ENCODE results near the gene GP2.

The GP2 gene

DNA sequence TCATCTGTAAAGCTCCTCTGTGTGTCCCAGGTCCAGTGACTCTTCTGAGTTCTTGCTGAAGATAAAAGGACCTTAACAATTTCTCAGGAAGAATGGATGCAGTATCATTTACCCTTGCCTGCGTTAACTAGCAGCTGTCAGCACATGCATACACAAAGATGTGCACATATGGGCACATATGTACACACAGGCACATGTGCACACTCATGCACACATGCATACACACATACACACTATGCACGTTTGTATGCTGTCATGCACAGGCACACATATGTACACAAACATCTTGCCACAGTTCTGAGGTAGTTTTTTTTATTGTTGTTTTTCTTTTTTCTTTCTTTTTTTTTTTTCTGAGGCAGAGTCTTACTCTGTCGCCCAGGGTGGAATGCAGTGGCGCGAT is 24.9 kb downstream of the GP2 start:
- no peak for DNase-seq

DNA sequence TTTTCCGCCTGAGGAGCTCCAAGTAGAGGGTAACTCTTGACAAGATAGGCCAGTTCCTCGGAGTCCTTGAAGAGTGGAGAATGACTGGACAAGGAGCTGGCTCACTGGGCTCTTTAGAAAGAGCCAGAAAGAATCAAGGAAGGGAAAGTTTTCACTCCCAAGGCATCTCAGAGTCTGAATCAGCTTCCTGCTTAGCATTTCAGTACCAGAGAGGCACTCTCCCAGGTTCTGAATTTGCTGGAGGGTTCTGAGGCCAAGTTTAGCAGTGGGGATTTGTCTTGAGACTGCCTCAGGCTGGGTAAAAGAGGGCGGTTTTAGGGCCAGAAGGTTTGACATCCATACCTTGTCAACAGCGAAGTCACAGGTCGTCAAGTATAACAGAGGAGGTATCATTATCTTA is 25.5 kb downstream of the GP2 start:
- DNase-seq = no peak

DNA sequence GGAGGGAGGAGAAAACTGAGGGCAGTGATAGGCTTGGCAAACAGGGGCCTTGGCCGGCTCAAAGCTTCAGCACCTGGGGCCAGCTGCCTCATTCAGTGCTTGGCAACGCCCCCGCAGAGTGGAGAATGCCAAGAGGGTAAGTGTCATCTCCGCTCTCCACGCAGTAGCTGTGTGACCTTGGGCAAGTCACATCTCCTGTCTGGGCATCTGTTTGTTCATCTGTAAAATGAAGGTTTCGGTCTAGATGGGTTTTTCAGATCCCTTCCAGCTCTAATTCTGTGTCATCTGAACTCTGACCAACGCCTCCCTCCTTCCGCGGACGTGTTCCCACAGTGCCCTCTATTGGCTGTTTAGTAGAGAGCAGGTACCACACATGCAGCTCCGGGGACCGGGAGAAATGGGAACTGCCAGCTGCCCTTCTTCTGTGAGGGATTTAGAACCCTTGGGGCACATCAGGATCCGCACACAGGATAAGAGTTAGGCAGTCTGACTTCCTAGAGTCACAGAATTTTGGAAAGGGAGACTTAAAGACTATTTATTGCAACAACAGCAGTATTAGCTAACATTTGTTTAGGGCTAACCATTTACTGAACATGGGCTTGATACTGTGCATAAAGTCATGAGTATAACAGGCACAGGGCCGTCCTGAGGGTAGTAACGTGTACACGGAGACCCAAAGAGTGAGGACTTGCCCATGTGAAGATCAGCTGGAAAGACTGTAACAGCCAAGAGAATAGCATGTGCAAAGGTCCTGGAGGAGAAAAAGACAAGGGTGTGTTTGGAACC is 26.8 kb downstream of the GP2 start:
- DNase-seq = peak; percentile 34

DNA sequence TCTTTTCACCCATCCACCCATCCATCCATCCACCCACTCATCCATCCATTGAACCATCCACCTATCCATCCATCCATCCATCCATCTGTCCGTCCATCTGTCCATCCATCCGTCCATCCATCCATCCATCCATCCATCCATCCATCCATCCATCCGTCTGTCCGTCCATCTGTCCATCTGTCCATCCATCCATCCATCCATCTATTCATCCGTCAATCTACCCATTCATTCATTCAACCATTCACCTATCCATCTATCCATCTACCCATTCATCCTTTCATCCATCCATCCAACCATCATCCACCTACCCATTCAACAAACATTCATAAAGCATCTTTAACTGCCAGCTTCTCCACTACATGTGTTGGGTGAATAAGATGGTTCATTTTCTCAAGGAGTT is 28.9 kb downstream of the GP2 start:
- DNase-seq = no peak

DNA sequence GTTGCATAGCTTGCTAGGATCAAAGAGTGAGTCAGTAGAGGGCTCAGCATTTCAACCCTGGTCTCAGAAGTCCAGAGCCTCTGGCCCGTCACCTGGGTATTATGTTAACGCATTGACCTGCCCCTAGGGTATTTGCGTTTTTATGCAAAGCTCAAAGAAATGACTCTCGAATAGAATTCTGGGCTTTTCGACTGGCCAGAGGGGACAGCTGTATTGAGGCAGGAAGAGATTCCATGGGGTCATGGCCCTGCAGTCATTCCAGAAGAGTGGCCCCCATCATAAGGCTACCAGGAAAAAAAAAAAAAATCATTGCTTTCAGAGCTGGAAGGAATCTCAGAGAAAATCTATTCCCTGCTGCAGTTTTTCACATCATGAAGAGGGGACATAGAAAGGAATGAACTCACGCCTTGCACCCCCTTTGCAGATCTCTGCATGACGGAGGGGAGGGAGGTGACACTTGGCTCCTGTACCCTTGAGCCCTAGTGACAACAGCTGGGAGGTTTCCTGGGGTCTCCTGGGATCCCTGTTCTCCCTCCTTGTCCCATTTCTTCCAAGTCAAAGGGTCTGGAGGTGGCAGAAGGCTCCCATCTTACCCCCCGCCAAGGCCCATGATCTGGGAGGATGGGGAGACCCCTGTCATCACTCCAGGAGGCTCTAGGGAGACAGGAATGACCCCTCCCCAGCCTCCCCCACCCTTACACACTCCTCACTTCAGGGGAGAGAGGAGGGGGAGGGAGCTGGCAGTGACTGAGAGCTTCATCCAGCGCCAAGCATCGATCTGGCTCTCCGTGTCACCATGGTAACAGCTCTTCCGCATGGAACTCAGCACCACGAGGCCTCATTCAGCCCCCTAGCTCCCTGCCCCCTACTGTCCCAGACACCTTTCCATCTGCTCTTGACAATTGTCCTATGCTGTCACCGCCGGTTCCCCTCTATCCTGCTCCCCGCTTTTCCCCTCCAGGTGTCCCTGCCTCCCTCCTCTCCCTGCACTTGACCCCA is 35.8 kb downstream of the GP2 start:
- no peak for DNase-seq

DNA sequence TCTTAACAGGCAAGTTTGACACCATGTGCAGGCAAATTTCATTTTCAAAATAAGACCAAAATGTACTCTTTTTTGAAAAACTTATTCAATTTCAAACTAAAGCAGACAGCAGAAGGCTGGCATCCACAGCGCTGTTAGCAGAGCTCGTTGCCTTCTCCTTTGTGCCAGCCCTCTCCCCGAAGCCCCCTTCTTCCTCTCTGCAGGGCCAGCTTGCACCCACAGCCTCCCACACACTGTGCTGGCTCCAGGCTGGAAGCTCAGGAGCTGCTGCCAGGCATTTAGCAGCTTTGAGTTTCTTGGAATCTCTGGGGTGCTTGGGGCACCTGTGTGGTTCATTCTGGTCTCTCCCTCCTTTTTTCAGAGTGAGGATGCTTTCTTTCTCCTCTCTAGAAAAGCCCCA is 37.7 kb downstream of the GP2 start:
- no peak for DNase-seq

DNA sequence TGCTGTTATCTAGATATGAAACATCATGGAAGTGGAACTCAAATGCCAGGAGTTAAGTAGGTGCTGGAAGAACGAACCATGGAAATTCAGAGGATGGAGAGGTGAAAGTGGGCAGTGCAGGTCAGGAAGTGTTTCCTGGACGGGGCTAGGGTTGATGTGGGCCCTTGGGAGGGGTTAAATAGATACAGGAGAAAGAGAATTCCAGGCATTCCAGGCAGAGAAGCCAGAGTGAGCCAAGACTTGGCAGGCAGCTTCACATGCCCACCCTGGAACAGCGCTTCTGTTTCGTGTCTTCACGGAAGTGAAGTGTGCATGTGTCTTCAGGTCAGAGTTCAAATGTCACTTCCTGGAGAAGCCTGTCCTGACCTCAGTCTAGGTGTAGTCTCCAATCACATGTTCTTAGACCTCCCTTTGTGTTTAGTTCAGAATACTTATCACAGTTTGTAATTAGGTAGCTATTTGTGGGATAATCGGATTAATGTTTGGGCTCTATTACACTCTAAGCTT is 41.3 kb downstream of the GP2 start:
- no peak for DNase-seq

DNA sequence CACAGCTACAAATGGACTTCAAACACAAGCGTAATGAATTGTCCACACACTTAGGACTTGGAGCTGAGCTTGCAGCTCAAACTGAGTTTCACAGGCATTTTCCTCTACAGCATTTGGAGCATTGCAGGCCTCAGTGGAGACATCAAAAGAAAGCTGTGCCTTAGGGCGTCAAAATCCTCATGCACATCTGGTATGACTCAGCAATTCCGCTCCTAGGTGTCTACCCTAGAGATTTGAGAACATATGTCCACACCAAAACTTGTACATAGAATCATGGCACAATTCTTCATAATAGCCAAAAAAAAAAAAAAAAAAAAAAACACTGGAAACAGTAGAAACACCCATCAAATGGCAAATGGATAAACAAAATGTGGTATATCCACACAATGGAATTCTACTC is 47.1 kb downstream of the GP2 start:
- no peak for DNase-seq

DNA sequence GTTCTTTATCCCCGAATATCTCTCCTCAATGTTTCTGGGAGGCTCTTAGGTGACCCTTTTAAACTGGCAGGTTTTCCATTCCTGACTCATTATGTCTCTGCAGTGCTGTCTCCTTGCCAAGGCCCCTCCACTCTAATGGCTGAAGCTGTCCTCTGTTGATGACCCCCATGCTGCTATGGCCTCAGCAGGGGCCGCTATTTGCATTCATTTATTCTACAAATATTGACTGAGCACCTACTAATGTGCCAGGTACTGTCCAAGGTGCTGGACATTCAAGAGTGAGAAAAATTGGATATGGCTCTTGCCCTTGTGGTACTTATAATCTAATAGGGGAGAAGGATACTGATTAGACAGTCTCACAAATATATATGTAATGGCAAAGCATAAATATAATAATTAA is 55.4 kb downstream of the GP2 start:
- DNase-seq = no peak

DNA sequence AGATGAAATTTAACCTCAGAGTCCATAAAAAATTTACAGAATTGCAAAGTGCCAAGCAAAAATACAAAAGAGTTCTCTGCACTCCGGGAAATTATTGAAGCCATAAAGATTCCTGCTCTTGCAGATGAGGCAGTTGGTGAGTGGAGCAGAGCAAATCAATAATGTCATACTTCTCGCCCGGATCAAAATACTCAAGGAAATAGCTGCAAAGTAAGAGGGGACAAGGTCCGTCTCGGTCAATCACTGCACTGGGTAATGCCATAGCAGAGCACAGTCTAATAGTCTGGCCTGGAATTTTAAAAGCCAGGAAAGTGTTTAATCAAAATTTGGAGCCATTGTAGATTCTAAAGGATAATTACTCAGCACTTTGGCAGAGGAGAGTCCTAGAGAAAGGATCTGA is 58.9 kb downstream of the GP2 start:
- no peak for DNase-seq

DNA sequence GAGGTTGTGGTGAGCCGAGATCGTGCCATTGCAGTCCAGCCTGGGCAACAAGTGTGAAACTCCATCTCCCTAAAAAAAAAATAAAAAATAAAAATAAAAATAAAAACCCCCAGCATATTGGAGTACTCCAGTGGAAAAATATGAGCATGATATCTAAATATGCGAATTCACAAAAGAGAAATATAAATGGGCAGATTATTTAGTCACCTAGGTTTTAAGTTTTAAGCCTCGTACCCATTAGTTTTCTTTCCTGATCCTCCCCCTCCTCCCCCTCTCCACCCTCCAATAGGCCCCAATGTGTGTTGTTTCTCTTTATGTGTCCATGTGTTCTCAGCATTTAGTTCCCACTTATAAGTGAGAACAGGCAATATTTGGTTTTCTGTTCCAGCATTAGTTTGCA is 62.3 kb downstream of the GP2 start:
- no peak for DNase-seq

DNA sequence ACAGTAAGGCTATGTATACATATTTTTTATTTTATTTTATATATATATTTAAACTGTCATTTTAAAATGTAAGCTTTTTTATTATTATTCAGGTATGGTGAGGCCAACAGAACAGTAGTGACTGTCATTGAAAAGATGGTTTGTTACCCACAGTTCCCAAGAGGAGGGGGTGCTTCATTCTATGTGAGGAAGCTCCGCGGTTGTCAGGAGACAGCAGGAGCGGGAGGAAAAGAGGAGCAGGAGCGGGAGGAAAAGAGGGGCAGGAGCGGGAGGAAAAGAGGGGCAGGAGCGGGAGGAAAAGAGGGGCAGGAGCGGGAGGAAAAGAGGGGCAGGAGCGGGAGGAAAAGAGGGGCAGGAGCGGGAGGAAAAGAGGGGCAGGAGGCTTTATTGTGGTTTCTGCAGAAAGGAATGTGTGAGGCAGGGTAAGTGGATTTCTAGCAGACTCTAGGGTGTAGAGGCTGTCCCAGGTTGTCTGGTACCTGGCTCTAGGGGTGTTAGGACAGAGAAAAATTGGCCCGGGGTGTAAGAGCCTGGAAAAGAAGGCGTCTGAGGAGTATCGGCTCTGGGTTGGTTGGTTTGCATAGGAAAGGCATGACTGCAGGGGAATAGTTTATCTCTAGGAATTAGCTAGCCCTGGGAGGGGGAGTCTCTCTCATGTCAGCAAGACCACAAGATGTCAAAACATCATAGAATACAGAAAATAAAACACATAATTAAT is 64.0 kb downstream of the GP2 start:
- DNase-seq = no peak

DNA sequence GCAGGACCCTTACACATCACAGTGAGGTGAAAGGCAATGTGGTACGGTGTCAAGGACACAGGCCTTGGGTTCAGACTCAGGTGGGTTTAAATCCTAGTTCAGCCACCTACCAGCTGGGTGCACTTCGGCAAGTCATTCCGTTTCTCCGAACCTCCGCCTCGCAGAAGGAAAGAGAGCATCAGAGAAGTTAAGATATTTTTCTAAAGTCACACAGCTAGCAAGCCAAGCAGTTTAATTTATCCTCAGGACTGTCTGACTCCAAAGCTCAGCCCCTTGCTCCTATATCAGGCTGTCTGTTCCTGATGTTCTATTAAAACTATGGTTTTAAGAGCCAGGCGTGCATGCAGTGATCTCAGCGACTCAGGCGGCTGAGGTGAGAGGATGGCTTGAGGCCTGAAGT is 65.1 kb downstream of the GP2 start:
- DNase-seq = no peak

DNA sequence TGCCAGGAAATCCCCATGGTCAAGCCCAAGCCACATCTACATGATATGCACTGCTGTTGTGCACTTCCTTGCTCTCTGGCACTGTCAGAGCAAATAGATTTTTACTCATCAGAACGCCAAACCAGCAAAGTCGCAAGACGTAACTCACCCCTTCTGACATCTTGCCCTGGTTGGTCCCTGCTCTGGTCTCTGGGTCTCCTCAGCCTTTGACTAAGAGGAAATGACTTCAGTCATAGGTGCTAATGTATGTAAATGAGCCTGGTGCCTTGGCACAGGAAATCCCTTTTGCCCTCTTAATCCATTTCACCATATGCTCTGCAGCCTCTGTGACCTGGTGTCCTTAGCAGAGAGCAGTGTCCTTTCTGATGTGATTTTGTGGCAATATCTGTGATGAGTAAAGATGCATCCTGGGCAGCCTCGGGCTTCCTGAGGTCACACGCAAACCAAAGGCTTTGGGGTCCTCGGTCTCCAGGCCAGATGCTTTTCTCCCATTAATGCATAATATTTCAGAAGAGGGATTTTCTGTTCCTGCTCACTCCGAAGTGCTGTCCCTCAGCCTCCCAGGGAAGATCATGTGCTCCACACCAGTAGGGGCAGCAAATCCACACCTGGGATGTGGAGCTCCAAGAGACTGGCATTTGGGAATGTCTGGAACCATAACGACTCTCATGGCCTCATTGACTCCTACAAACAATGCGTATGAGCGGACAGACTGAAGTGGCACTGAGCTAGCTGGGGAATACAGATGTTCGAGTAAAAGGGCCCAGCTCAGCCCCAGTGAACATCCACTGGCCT is 66.9 kb downstream of the GP2 start:
- DNase-seq = no peak

Data from NCI-H1694 treated with DMSO at 0.1 percent for 48 hours (cell line).